ENCODE data around the gene ATF7. TPM values are rescaled to one million over a fixed set of nuclear protein-coding genes. Genes with fewer than 3 reads are reported as not detected.
A peak's percentile ranks its signal among the peaks of the same experiment; 100 is the strongest.

The ATF7 gene
- total and polyA plus RNA-seq, 9 of the 15 experiments (the other 6 are each of a cell fraction or from before 2014, with no cell fraction given): 10.6 to 30.4 (median 20.7) TPM

DNA sequence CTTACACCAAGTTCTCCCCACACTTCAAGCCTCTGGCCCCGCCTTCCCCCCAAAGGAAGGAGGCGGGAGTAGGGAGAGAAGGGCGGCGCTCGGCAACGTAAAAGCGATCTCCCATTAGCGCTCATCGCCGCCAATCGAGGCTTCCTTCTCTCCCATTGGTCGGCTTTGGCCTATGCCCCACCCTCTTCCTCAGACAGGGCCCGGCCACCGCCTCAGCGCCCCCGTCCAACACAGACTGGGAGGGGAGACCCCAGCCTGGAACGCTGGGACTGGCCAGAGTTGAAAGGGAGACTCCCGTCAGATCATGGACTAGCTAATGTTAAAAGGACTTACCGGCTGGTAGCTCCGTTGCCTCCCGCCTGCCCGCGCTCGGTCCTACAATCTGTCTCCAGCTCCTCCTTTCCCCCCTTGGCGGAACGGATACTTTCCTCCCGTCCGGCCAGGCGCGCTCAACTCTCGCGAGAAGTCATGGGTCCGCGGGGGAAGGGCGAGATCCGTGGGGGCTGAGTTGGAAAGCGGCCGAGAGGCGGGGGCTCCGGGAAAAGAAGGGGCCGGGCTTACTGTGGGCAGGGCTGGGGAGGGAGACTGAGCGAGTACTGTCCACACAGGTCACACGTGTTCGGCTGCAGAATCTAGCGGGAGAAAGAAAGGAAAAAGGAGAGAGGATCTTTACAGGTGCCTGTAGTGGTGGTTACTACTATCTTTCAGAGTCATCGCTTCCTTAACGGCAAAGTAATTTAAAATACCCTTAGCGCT is at the start of gene ATF7 (continued):
- TF ChIP-seq, protein P1, sequence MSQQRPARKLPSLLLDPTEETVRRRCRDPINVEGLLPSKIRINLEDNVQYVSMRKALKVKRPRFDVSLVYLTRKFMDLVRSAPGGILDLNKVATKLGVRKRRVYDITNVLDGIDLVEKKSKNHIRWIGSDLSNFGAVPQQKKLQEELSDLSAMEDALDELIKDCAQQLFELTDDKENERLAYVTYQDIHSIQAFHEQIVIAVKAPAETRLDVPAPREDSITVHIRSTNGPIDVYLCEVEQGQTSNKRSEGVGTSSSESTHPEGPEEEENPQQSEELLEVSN (IDR thresholded peaks at IDR 0.05; ENCODE audit: borderline replicate concordance in 1 of 2, extremely low read depth in 1 of 2, insufficient read depth in 1 of 2, insufficient read length in 1 of 2, low read depth in 1 of 2, low read length in 1 of 2, poor library complexity in 1 of 2, severe bottlenecking in 1 of 2): peak; percentile 66 to 76
- TF ChIP-seq GTF2F1 (IDR thresholded peaks at IDR 0.05; ENCODE audit: low read depth, low read length): no peak
- no peak for TF ChIP-seq SRSF3 (IDR thresholded peaks at IDR 0.05; ENCODE audit: insufficient read depth, low read length)
- no peak for TF ChIP-seq ZNF41 (CRISPR knock-in tag; conservative IDR thresholded peaks at IDR 0.05)
- peak; percentile 80 for TF ChIP-seq NFYB (IDR thresholded peaks at IDR 0.05; ENCODE audit: extremely low read depth, insufficient read length)
- no peak for TF ChIP-seq ZNF212 (CRISPR knock-in tag; IDR thresholded peaks at IDR 0.05)
- TF ChIP-seq ZNF282 (CRISPR knock-in tag; IDR thresholded peaks at IDR 0.05): no peak
- TF ChIP-seq, protein P2, sequence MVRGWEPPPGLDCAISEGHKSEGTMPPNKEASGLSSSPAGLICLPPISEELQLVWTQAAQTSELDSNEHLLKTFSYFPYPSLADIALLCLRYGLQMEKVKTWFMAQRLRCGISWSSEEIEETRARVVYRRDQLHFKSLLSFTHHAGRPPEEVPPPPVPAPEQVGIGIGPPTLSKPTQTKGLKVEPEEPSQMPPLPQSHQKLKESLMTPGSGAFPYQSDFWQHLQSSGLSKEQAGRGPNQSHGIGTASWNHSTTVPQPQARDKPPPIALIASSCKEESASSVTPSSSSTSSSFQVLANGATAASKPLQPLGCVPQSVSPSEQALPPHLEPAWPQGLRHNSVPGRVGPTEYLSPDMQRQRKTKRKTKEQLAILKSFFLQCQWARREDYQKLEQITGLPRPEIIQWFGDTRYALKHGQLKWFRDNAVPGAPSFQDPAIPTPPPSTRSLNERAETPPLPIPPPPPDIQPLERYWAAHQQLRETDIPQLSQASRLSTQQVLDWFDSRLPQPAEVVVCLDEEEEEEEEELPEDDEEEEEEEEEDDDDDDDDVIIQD (CRISPR knock-in tag; IDR thresholded peaks at IDR 0.05): no peak
- TF ChIP-seq, protein P3, sequence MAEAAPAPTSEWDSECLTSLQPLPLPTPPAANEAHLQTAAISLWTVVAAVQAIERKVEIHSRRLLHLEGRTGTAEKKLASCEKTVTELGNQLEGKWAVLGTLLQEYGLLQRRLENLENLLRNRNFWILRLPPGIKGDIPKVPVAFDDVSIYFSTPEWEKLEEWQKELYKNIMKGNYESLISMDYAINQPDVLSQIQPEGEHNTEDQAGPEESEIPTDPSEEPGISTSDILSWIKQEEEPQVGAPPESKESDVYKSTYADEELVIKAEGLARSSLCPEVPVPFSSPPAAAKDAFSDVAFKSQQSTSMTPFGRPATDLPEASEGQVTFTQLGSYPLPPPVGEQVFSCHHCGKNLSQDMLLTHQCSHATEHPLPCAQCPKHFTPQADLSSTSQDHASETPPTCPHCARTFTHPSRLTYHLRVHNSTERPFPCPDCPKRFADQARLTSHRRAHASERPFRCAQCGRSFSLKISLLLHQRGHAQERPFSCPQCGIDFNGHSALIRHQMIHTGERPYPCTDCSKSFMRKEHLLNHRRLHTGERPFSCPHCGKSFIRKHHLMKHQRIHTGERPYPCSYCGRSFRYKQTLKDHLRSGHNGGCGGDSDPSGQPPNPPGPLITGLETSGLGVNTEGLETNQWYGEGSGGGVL (CRISPR knock-in tag; IDR thresholded peaks at IDR 0.05): no peak
- TF ChIP-seq MCM5 (IDR thresholded peaks at IDR 0.05; ENCODE audit: low read depth): no peak
- no peak for TF ChIP-seq FOXJ3 (CRISPR knock-in tag; IDR thresholded peaks at IDR 0.05)
- TF ChIP-seq MTA3 (IDR thresholded peaks at IDR 0.05; ENCODE audit: borderline replicate concordance): peak; percentile 64; the same call in 1 of the 2 replicates
- TF ChIP-seq, protein P4, sequence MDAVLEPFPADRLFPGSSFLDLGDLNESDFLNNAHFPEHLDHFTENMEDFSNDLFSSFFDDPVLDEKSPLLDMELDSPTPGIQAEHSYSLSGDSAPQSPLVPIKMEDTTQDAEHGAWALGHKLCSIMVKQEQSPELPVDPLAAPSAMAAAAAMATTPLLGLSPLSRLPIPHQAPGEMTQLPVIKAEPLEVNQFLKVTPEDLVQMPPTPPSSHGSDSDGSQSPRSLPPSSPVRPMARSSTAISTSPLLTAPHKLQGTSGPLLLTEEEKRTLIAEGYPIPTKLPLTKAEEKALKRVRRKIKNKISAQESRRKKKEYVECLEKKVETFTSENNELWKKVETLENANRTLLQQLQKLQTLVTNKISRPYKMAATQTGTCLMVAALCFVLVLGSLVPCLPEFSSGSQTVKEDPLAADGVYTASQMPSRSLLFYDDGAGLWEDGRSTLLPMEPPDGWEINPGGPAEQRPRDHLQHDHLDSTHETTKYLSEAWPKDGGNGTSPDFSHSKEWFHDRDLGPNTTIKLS (IDR thresholded peaks at IDR 0.05; ENCODE audit: borderline replicate concordance, low read depth): peak; percentile 97
- TF ChIP-seq ADNP (tag; IDR thresholded peaks at IDR 0.05): no peak
- TF ChIP-seq, protein P5, sequence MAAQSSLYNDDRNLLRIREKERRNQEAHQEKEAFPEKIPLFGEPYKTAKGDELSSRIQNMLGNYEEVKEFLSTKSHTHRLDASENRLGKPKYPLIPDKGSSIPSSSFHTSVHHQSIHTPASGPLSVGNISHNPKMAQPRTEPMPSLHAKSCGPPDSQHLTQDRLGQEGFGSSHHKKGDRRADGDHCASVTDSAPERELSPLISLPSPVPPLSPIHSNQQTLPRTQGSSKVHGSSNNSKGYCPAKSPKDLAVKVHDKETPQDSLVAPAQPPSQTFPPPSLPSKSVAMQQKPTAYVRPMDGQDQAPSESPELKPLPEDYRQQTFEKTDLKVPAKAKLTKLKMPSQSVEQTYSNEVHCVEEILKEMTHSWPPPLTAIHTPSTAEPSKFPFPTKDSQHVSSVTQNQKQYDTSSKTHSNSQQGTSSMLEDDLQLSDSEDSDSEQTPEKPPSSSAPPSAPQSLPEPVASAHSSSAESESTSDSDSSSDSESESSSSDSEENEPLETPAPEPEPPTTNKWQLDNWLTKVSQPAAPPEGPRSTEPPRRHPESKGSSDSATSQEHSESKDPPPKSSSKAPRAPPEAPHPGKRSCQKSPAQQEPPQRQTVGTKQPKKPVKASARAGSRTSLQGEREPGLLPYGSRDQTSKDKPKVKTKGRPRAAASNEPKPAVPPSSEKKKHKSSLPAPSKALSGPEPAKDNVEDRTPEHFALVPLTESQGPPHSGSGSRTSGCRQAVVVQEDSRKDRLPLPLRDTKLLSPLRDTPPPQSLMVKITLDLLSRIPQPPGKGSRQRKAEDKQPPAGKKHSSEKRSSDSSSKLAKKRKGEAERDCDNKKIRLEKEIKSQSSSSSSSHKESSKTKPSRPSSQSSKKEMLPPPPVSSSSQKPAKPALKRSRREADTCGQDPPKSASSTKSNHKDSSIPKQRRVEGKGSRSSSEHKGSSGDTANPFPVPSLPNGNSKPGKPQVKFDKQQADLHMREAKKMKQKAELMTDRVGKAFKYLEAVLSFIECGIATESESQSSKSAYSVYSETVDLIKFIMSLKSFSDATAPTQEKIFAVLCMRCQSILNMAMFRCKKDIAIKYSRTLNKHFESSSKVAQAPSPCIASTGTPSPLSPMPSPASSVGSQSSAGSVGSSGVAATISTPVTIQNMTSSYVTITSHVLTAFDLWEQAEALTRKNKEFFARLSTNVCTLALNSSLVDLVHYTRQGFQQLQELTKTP (IDR thresholded peaks at IDR 0.05; ENCODE audit: low read depth in 1 of 2, partially characterized antibody in 2 of 2): peak in 1 of 2 experiments; percentile 65
- no peak for TF ChIP-seq ZNF217 (CRISPR knock-in tag; IDR thresholded peaks at IDR 0.05)

All from K562 (cell line).